Esophagus muscularis mucosa (tissue), 3 donors: Measurements from ENCODE around the gene APOO.

Experiments
- CTCF ChIP-seq, 3 experiments: fragments of 200-600 bp in 2 of 3; fragments of 450-650 bp in 1 of 3; sonication (generic) in 2 of 3; IDR thresholded peaks; one replicate each; pipeline ENCODE4 v1.5.1; 2017 to 2019; ENCODE audit warnings: antibody characterized with exemption in 3 of 3, mild to moderate bottlenecking in 2 of 3, moderate library complexity in 1 of 3
- POLR2A ChIP-seq: fragments of 450-650 bp; IDR thresholded peaks from one replicate; pipeline ENCODE4 v1.6.1; 2017; ENCODE audit warnings: antibody characterized with exemption, moderate library complexity, mild to moderate bottlenecking, low read depth
- POLR2AphosphoS5 ChIP-seq, 2 donors: sonication (generic); formaldehyde crosslinking; IDR thresholded peaks; one replicate each; pipeline ENCODE4 v1.6.1; 2017; ENCODE audit warnings: antibody characterized with exemption in 2 of 2

GRCh38 chrX:23815376-23815775 is 92.4 kb downstream of the APOO start:
- no peak for TF ChIP-seq CTCF (IDR thresholded peaks at IDR 0.05)
- TF ChIP-seq POLR2AphosphoS5 (IDR thresholded peaks at IDR 0.05) = no peak
- no peak for TF ChIP-seq POLR2A
